ENCODE data around the gene AP3S1.

- TF ChIP-seq, protein P1, sequence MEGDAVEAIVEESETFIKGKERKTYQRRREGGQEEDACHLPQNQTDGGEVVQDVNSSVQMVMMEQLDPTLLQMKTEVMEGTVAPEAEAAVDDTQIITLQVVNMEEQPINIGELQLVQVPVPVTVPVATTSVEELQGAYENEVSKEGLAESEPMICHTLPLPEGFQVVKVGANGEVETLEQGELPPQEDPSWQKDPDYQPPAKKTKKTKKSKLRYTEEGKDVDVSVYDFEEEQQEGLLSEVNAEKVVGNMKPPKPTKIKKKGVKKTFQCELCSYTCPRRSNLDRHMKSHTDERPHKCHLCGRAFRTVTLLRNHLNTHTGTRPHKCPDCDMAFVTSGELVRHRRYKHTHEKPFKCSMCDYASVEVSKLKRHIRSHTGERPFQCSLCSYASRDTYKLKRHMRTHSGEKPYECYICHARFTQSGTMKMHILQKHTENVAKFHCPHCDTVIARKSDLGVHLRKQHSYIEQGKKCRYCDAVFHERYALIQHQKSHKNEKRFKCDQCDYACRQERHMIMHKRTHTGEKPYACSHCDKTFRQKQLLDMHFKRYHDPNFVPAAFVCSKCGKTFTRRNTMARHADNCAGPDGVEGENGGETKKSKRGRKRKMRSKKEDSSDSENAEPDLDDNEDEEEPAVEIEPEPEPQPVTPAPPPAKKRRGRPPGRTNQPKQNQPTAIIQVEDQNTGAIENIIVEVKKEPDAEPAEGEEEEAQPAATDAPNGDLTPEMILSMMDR (IDR thresholded peaks at IDR 0.05): no peak
- TF ChIP-seq POLR2A (IDR thresholded peaks at IDR 0.05): no peak
Measured at GRCh38 chr5:115873392-115873791, 31.7 kb downstream of the AP3S1 start.

Measured in right lobe of liver (tissue), 4 donors.